Stimulated activated CD8-positive, alpha-beta memory T cell treated with anti-CD3 and anti-CD28 coated beads, Interleukin-4, amount 100 ng/mL, for 48 hours (primary cell): ENCODE results near the gene TLE7.

Source experiments
- DNase-seq: peaks from one replicate; pipeline ENCODE4 v3.0.0-alpha.2; 2020

Gene TLE7

GRCh38 chr16:71443714-71444113 lies 1.9 kb upstream of the TLE7 start:
- no peak for DNase-seq

- peak; percentile 68 for DNase-seq
Measured at GRCh38 chr16:71441348-71442050, 355 bp downstream of the TLE7 start.

- DNase-seq: peak; percentile 40
Measured at GRCh38 chr16:71440669-71441347, 1.0 kb downstream of the TLE7 start.

- no peak for DNase-seq
Measured at GRCh38 chr16:71439523-71439922, 2.3 kb downstream of the TLE7 start.

- no peak for DNase-seq
Measured at GRCh38 chr16:71436473-71436872, 5.4 kb downstream of the TLE7 start.

GRCh38 chr16:71432906-71433305 lies 8.9 kb downstream of the TLE7 start:
- DNase-seq: no peak

GRCh38 chr16:71431991-71432390 lies 9.9 kb downstream of the TLE7 start:
- no peak for DNase-seq

GRCh38 chr16:71431176-71431575 lies 10.7 kb downstream of the TLE7 start:
- no peak for DNase-seq

- no peak for DNase-seq
Measured at GRCh38 chr16:71430744-71431143, 11.1 kb downstream of the TLE7 start.

GRCh38 chr16:71429581-71429980 lies 12.3 kb downstream of the TLE7 start:
- DNase-seq: no peak

- no peak for DNase-seq
Measured at GRCh38 chr16:71428883-71429282, 13.0 kb downstream of the TLE7 start.

GRCh38 chr16:71428385-71428784 lies 13.5 kb downstream of the TLE7 start:
- DNase-seq: no peak

- DNase-seq: no peak
Measured at GRCh38 chr16:71426880-71427615, 14.8 kb downstream of the TLE7 start.

GRCh38 chr16:71426069-71426879 lies 15.6 kb downstream of the TLE7 start:
- peak; percentile 65 for DNase-seq

GRCh38 chr16:71425746-71426068 lies 16.1 kb downstream of the TLE7 start:
- DNase-seq: no peak

GRCh38 chr16:71424626-71425025 lies 17.2 kb downstream of the TLE7 start:
- no peak for DNase-seq

GRCh38 chr16:71423865-71424264 lies 18.0 kb downstream of the TLE7 start:
- DNase-seq: no peak

- no peak for DNase-seq
Measured at GRCh38 chr16:71423016-71423415, 18.8 kb downstream of the TLE7 start.

GRCh38 chr16:71421911-71422310 lies 19.9 kb downstream of the TLE7 start:
- peak; percentile 61 for DNase-seq

- no peak for DNase-seq
Measured at GRCh38 chr16:71414038-71414437, 27.8 kb downstream of the TLE7 start.

GRCh38 chr16:71413341-71413740 lies 28.5 kb downstream of the TLE7 start:
- DNase-seq: no peak

GRCh38 chr16:71412270-71413160 lies 29.3 kb downstream of the TLE7 start:
- peak; percentile 79 for DNase-seq
